NCI-H524 treated with DMSO at 0.1 percent for 48 hours (cell line): ENCODE data around the gene RHOD.

Experiments used
- DNase-seq: peaks from one replicate; lab custom pipeline; 2025; lab: John Stamatoyannopoulos, UW

RHOD gene

GRCh38 chr11:67032830-67033551, 23.7 kb upstream of the RHOD start:
- no peak for DNase-seq

- DNase-seq: no peak
Measured at GRCh38 chr11:67033661-67034166, 22.9 kb upstream of the RHOD start.

DNA sequence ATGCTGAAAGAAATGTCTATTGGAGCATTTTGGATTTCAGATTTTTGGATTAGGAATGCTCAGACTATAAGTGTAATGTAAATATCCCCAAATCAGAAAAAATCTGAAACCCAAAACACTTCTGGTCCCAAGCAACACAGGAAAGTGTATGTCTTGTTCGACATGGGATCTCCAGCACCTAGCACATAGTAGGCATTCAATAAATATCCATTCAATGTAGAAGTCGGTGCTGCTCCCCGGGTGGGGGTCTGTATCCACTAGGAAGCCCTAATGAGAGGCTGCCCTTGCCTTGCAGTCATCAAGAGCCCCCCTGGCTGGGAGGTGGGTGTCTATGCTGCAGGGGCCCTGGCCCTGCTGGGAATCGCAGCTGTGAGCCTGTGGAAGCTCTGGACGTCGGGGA, 22.3 kb upstream of the RHOD start:
- DNase-seq: no peak

GRCh38 chr11:67040147-67040546, 16.5 kb upstream of the RHOD start:
- no peak for DNase-seq

- DNase-seq: no peak
Measured at GRCh38 chr11:67041602-67042001, 15.0 kb upstream of the RHOD start.

DNA sequence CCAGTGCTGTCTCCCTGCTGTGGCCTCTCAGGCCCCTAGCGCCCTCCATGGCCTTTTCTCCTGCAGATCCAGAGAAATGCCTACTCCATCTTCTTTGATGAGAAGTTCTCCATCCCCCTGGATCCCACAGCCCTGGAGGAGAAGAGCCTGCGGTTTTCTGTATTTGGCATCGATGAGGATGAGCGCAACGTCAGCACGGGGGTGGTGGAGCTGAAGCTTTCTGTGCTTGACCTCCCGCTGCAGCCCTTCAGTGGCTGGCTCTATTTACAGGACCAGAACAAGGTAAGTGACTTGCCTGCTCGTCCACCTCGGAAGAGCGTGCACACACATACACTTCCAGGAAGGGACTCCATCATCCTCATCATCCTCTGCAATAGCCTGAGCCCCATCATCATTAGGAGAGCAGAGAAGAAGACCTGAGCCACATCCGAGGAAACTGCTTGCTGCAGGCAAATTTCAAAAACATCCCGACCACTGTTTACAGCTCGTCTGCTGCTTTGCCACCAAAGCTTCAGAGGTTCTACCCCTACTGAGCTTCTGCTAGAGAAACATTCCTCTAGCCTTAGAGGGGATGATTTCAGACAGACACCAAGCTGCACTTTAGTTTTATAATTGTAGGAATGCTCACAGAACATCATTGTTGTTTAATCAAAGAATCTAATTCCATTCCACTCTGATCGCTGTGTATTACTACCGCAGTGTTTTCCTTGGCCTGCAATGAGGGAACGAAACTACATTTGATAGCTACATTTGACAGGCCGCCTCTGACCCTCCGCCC, 12.9 kb upstream of the RHOD start:
- no peak for DNase-seq

GRCh38 chr11:67044496-67044895, 12.2 kb upstream of the RHOD start:
- DNase-seq: no peak

- no peak for DNase-seq
Measured at GRCh38 chr11:67045314-67045713, 11.3 kb upstream of the RHOD start.

- no peak for DNase-seq
Measured at GRCh38 chr11:67048515-67049130, 8.0 kb upstream of the RHOD start.

GRCh38 chr11:67050139-67050538, 6.5 kb upstream of the RHOD start:
- DNase-seq: no peak

- DNase-seq: no peak
Measured at GRCh38 chr11:67051180-67051893, 5.3 kb upstream of the RHOD start.

- no peak for DNase-seq
Measured at GRCh38 chr11:67051945-67052488, 4.6 kb upstream of the RHOD start.

DNA sequence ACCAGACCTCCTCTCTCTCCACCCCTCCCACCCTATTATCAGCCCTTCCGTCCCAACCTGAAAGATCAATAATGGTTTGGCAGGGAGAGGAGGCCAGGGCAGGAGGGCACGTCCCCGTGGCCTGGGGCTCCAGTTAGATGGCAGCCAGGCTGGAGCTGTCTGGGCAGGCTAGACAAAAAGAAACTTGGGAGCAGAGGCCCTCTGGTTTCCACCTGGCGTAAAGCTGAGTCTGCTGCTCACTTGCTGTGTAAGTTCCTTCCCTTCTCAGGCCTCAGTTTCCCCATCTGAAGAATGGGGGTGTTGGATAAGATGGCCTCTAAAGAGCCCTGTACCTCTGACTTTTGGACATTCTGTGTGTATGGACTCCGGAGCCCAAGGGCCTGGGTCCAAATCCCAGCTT, 3.8 kb upstream of the RHOD start:
- DNase-seq: no peak

GRCh38 chr11:67053896-67054329, 2.7 kb upstream of the RHOD start:
- no peak for DNase-seq

DNA sequence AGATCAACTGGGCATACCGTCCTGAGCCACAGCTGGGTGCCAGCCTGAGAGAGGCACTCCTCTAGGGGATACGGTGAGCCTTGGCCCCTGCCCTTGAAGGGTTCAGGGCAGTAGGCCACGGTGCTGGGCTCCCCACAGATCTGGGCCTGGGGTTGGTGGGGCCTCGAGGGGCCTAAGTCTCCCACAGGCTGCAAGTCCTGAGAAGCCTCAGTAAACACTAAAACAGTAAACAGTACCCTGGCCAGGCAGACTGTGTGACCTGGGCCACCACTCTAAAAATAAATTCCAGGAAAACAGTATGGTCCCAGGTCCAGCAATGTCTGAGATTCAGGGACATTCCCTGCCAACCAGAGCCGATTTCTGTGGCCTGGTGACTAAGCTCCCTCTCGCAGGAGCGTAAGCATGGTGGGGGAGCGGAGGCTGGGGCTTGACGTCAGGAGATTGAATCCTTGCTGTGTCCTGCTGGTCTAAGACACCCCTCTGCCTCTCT, 2.3 kb upstream of the RHOD start:
- no peak for DNase-seq

DNA sequence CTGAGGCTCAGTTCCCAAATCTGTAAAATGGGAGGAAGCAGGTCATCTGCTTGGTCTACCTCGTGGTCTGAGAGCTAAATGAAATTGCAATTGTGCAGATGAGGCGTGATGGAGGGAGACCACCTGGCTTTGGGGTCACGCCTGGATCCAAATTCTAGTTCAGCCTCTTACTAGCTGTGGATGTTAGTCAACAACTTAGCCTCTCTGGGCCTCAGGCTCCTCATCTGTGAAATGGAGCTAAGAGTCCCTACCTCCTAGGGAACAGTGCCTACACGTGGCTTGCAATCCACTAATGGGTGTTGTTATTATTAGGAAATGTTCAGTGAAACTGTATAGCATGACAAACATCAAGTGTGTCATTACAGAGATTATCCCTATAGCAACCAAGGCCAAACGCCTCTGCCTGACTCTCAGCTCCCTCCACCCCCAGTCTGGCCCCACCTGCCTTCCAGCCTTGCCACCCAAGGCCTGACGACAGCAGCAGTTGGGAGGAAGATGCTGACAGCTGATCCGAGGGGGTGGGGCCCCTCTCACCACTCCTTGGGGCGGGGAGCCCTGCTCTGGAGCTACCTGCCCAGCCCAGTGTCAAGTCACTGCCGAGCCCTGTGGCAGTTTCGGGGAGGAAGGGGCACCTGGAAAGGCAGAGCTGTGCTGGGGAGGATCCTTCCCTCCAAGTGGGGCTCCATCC, 1.7 kb upstream of the RHOD start:
- DNase-seq: peak; percentile 90

DNA sequence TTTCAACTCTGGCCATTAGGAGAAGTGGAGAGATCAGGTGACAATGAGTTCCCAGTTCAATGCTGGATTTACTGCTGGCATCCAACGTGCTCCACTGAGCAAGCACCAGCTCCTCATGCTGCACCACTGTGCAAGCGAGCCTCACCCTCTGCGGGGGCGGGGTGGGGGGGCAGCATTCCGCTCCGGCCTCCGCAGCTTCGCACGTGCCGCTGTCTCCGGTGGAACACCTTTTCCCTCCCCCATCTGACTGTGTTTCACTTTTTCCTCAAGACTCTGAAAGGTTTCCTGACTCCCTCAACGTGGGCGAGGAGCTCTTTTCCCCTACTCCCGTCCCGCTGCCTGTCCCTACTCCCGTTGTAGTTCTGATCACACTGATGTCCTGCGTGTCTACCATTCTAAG, 835 bp upstream of the RHOD start:
- no peak for DNase-seq

GRCh38 chr11:67057205-67057672, 592 bp downstream of the RHOD start:
- DNase-seq: no peak

- no peak for DNase-seq
Measured at GRCh38 chr11:67058506-67058905, 1.9 kb downstream of the RHOD start.

GRCh38 chr11:67059671-67060070, 3.0 kb downstream of the RHOD start:
- DNase-seq: no peak

DNA sequence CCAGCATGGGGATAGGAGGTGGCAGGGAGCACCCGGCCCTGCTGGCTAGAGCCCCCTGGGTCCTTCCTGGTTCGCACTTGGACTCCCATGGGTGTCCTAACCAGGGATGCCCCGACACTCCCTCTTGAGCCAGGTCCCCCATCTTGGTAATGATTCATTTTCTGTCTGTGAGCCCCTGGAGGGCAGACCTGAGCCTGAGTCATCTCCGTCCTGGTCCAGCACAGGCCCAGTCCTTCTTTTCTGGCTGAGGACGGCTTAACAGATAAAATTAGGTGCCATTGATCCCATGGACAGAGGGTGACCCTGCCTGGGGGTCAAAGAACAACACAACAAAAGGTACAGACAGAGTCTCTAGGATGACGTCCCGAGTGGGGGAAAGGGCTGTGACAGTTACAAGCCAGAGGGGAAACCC, 3.5 kb downstream of the RHOD start:
- no peak for DNase-seq
